T-cell (primary cell): ENCODE measurements around the gene MAPK7. TPM values are rescaled to one million over a fixed set of nuclear protein-coding genes. Genes with fewer than 3 reads are reported as not detected.

Source experiments
- ATAC-seq, 4 experiments: fragments of 200-7000 bp in 3 of 4; fragments of 150-1000 bp in 1 of 4; cut with Tn5 transposase; replicated peaks in 1 of 4; 1 replicate in 3 of 4; 2 replicates in 1 of 4; pipeline ENCODE4 v1.10.0; 2021; ENCODE audit warnings: moderate library complexity in 3 of 4, mild to moderate bottlenecking in 2 of 4, moderate number of reproducible peaks in 1 of 4
- CTCF ChIA-PET, 2 donors: fragments of 300-600 bp; sonication (Branson Sonifier 250); formaldehyde crosslinking; loops; one replicate each; lab custom pipeline; 2022; ENCODE audit warnings: antibody characterized with exemption in 2 of 2; lab: Charles Lee
- POLR2A ChIA-PET, 2 donors: fragments of 300-600 bp; sonication (Branson Sonifier 250); formaldehyde crosslinking; loops; one replicate each; lab custom pipeline; 2022; ENCODE audit warnings: antibody characterized with exemption in 2 of 2; lab: Charles Lee
- DNase-seq, 35 experiments: peaks; one replicate each; pipeline versions ENCODE4 v3.0.0 to v3.0.0-alpha.2; 2013 to 2023
- H3K27ac ChIP-seq: one replicate; pipeline ENCODE4 v1.5.1; 2013; ENCODE audit warnings: low read length
- H3K27me3 ChIP-seq, 2 experiments: replicated peaks in 1 of 2; 1 replicate in 1 of 2; 2 replicates in 1 of 2; pipeline versions ENCODE4 v1.6.1 to v1.7.0; 2013; ENCODE audit warnings: low read length in 1 of 2, mixed read lengths in 1 of 2; ENCODE audit not compliant: control insufficient read depth in 2 of 2, insufficient read depth in 2 of 2; ENCODE audit errors: extremely low read depth in 1 of 2
- H3K36me3 ChIP-seq, 2 donors: 1 replicate in 1 of 2; 2 replicates in 1 of 2; pipeline versions ENCODE4 v1.6.1 to v1.7.0; 2013; ENCODE audit warnings: low read length in 1 of 2; ENCODE audit not compliant: control insufficient read depth in 2 of 2, insufficient read depth in 1 of 2; ENCODE audit errors: extremely low read depth in 1 of 2
- H3K4me1 ChIP-seq, 2 experiments: 1 replicate in 1 of 2; 2 replicates in 1 of 2; pipeline versions ENCODE4 v1.6.1 to v1.7.0; 2013; ENCODE audit warnings: low read length in 2 of 2, mixed read lengths in 1 of 2; ENCODE audit not compliant: insufficient read depth in 2 of 2, control insufficient read depth in 1 of 2; ENCODE audit errors: extremely low read depth in 1 of 2
- H3K4me3 ChIP-seq, 2 donors: 1 replicate in 1 of 2; 2 replicates in 1 of 2; pipeline versions ENCODE4 v1.5.1 to v1.7.0; 2013; ENCODE audit warnings: mild to moderate bottlenecking in 2 of 2, low read length in 1 of 2, moderate library complexity in 1 of 2; ENCODE audit not compliant: control insufficient read depth in 1 of 2; ENCODE audit errors: extremely low read depth in 1 of 2
- H3K9me3 ChIP-seq: 2 replicates; pipeline ENCODE4 v1.7.0; 2013
- H3K27ac Mint-ChIP-seq, 2 donors: one replicate each; pipeline ENCODE4 v1.8.0; 2020 to 2021; ENCODE audit warnings: mild to moderate bottlenecking in 2 of 2, mixed read lengths in 2 of 2
- H3K27me3 Mint-ChIP-seq, 2 donors: one replicate each; pipeline ENCODE4 v1.8.0; 2021 to 2022; ENCODE audit warnings: mixed read lengths in 2 of 2
- H3K36me3 Mint-ChIP-seq: one replicate; pipeline ENCODE4 v1.8.0; 2021; ENCODE audit warnings: mixed read lengths
- H3K4me1 Mint-ChIP-seq, 3 donors: one replicate each; pipeline ENCODE4 v1.8.0; 2020 to 2022; ENCODE audit warnings: mixed read lengths in 3 of 3, mild to moderate bottlenecking in 1 of 3
- H3K4me3 Mint-ChIP-seq, 3 donors: one replicate each; pipeline ENCODE4 v1.8.0; 2020 to 2022; ENCODE audit warnings: mild to moderate bottlenecking in 3 of 3, mixed read lengths in 3 of 3, moderate library complexity in 3 of 3
- H3K9me3 Mint-ChIP-seq, 3 donors: one replicate each; pipeline ENCODE4 v1.8.0; 2020 to 2022; ENCODE audit warnings: mixed read lengths in 3 of 3
- WGBS: methylation state at CpG from one replicate; pipeline ENCODE4 v1.1.5; 2013; ENCODE audit warnings: missing lambda C conversion rate; ENCODE audit not compliant: insufficient coverage; 5-methylcytosine and 5-hydroxymethylcytosine counted together
- total RNA-seq, 35 experiments: library from RNA in 6 of 35; stranded (reverse) in 6 of 35; fragments of 120-200 nt in 1 of 35; gene quantifications; one replicate each; pipeline versions ENCODE4 v1.2.1 to v1.2.4 and lab custom pipeline; 2013 to 2026

Gene MAPK7
- total RNA-seq, 5 donors from 2014 or later (not counting 1 experiment from before 2014, with no cell fraction given), result 14.6 to 29.8 (median 27.9) TPM

GRCh38 chr17:19380481-19381301 lies 2.4 kb downstream of the MAPK7 start:
- Histone ChIP-seq H3K9me3 (no peaks in the 10 kb centered on the region), H3K4me1 (peaks cover 8 to 19% of the 10 kb centered on the region in 2 experiments), H3K4me3 (no peak overlapping the region), H3K27ac (no peak overlapping the region), H3K27me3 (no peaks in the 10 kb centered on the region), H3K36me3 (peaks cover 0 to 33% of the 10 kb centered on the region in 2 donors)
- ChIA-PET CTCF (interaction anchor here in 1 of 2 donors (0.8 to 1.0 kb wide), 2 partner anchors 15 to 18 kb away, joined by 3 read pairs; partner anchors contain the start of gene B9D1), POLR2A (no interaction called here)
- Mint-ChIP-seq H3K4me3 (no peak overlapping the region), H3K36me3 (peaks cover 33% of the 10 kb centered on the region), H3K27me3 (no peaks in the 10 kb centered on the region), H3K9me3 (no peaks in the 10 kb centered on the region), H3K4me1 (peaks cover 16 to 24% (median 19%) of the 10 kb centered on the region in 3 donors), H3K27ac (no peak overlapping the region)
- no peak for DNase-seq
- no peak for ATAC-seq
- 94% methylated on average over 26 of the region's 29 CpGs for WGBS

GRCh38 chr17:19381361-19381740 lies 3.1 kb downstream of the MAPK7 start:
- ATAC-seq, result no peak
- H3K27ac Mint-ChIP-seq, result no peak overlapping the region
- Histone ChIP-seq H3K9me3 (no peaks in the 10 kb centered on the region), H3K27ac (no peak overlapping the region), H3K4me1 (peaks cover 8 to 16% of the 10 kb centered on the region in 2 experiments), H3K27me3 (peaks cover 0 to under 1% of the 10 kb centered on the region in 2 experiments), H3K4me3 (no peak overlapping the region), H3K36me3 (peaks cover 0 to 33% of the 10 kb centered on the region in 2 donors)
- POLR2A ChIA-PET, result no interaction called here
- CTCF ChIA-PET, result no interaction called here
- H3K4me3 Mint-ChIP-seq, result no peak overlapping the region
- DNase-seq, result no peak
- no peaks in the 10 kb centered on the region for H3K9me3 Mint-ChIP-seq
- WGBS, result 98% methylated on average over 5 of the region's 7 CpGs
- H3K27me3 Mint-ChIP-seq, result no peaks in the 10 kb centered on the region
- H3K4me1 Mint-ChIP-seq, result peaks cover 16 to 19% (median 18%) of the 10 kb centered on the region in 3 donors
- peaks cover 33% of the 10 kb centered on the region for H3K36me3 Mint-ChIP-seq

DNA sequence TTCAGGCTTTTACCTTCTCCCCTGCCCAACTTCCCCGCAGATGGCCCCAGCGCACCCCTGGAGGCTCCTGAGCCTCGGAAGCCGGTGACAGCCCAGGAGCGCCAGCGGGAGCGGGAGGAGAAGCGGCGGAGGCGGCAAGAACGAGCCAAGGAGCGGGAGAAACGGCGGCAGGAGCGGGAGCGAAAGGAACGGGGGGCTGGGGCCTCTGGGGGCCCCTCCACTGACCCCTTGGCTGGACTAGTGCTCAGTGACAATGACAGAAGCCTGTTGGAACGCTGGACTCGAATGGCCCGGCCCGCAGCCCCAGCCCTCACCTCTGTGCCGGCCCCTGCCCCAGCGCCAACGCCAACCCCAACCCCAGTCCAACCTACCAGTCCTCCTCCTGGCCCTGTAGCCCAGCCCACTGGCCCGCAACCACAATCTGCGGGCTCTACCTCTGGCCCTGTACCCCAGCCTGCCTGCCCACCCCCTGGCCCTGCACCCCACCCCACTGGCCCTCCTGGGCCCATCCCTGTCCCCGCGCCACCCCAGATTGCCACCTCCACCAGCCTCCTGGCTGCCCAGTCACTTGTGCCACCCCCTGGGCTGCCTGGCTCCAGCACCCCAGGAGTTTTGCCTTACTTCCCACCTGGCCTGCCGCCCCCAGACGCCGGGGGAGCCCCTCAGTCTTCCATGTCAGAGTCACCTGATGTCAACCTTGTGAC lies 3.6 kb downstream of the MAPK7 start:
- no peak for ATAC-seq
- Histone ChIP-seq H3K36me3 (peaks cover 0 to 33% of the 10 kb centered on the region in 2 donors), H3K27me3 (peaks cover 0 to 4% of the 10 kb centered on the region in 2 experiments), H3K27ac (no peak overlapping the region), H3K9me3 (no peaks in the 10 kb centered on the region), H3K4me3 (no peak overlapping the region), H3K4me1 (peaks cover 6 to 13% of the 10 kb centered on the region in 2 experiments)
- no peaks in the 10 kb centered on the region for H3K9me3 Mint-ChIP-seq
- ChIA-PET POLR2A (no interaction called here), CTCF (no interaction called here)
- WGBS, result 95% methylated on average over 29 of the region's 31 CpGs
- no peak overlapping the region for H3K4me3 Mint-ChIP-seq
- peaks cover 33% of the 10 kb centered on the region for H3K36me3 Mint-ChIP-seq
- no peak for DNase-seq
- H3K27ac Mint-ChIP-seq, result no peak overlapping the region
- H3K27me3 Mint-ChIP-seq, result no peaks in the 10 kb centered on the region
- peaks cover 12 to 17% (median 16%) of the 10 kb centered on the region in 3 donors for H3K4me1 Mint-ChIP-seq

- ChIA-PET POLR2A (no interaction called here), CTCF (no interaction called here)
- Histone ChIP-seq H3K27me3 (peaks cover 0 to 8% of the 10 kb centered on the region in 2 experiments), H3K9me3 (no peaks in the 10 kb centered on the region), H3K4me1 (peaks cover 2 to 11% of the 10 kb centered on the region in 2 experiments), H3K4me3 (no peak overlapping the region), H3K36me3 (peaks cover 0 to 33% of the 10 kb centered on the region in 2 donors), H3K27ac (no peak overlapping the region)
- no peak overlapping the region for H3K27ac Mint-ChIP-seq
- peaks cover 9 to 10% (median 10%) of the 10 kb centered on the region in 3 donors for H3K4me1 Mint-ChIP-seq
- H3K36me3 Mint-ChIP-seq, result peaks cover 33% of the 10 kb centered on the region
- peaks cover 0 to under 1% of the 10 kb centered on the region in 2 donors for H3K27me3 Mint-ChIP-seq
- ATAC-seq, result no peak
- no peak overlapping the region for H3K4me3 Mint-ChIP-seq
- 95% methylated on average over 10 of the region's 13 CpGs for WGBS
- no peak for DNase-seq
- no peaks in the 10 kb centered on the region for H3K9me3 Mint-ChIP-seq
Measured at GRCh38 chr17:19382531-19383444, 4.5 kb downstream of the MAPK7 start.

GRCh38 chr17:19383681-19384470 lies 5.6 kb downstream of the MAPK7 start:
- Mint-ChIP-seq H3K9me3 (no peaks in the 10 kb centered on the region), H3K4me3 (no peak overlapping the region), H3K36me3 (peaks cover 33% of the 10 kb centered on the region), H3K27ac (no peak overlapping the region), H3K27me3 (peaks cover 0 to 4% of the 10 kb centered on the region in 2 donors), H3K4me1 (peaks cover 8 to 14% (median 9%) of the 10 kb centered on the region in 3 donors)
- WGBS, result 93% methylated on average over 6 of the region's 6 CpGs
- no peak overlapping the region for H3K4me3 ChIP-seq
- peaks cover 2 to 6% of the 10 kb centered on the region in 2 experiments for H3K4me1 ChIP-seq
- ChIA-PET POLR2A (no interaction called here), CTCF (no interaction called here)
- H3K27ac ChIP-seq, result no peak overlapping the region
- ATAC-seq, result no peak
- peaks cover 0 to 33% of the 10 kb centered on the region in 2 donors for H3K36me3 ChIP-seq
- no peaks in the 10 kb centered on the region for H3K9me3 ChIP-seq
- no peak for DNase-seq
- H3K27me3 ChIP-seq, result peaks cover 0 to 8% of the 10 kb centered on the region in 2 experiments
